Body of pancreas (tissue), 4 donors: ENCODE data around the gene GSTO2.

ENCODE experiments used
- CTCF ChIP-seq, 7 experiments: fragments of 450-650 bp in 4 of 7; fragments of 200-600 bp in 3 of 7; sonication (generic) in 3 of 7; IDR thresholded peaks; one replicate each; pipeline ENCODE4 v1.5.1; 2016 to 2019; ENCODE audit warnings: antibody characterized with exemption in 7 of 7
- POLR2A ChIP-seq, 3 donors: fragments of 450-650 bp; IDR thresholded peaks; one replicate each; pipeline ENCODE4 v1.6.1; 2016; ENCODE audit warnings: antibody characterized with exemption in 3 of 3, mild to moderate bottlenecking in 2 of 3

GRCh38 chr10:104311184-104311720 is 42.3 kb downstream of the GSTO2 start:
- no peak for TF ChIP-seq POLR2A (IDR thresholded peaks at IDR 0.05)
- no peak for TF ChIP-seq CTCF (IDR thresholded peaks at IDR 0.05)
